Esophagus mucosa (tissue), 1 donor: ENCODE measurements around the gene BIVM. TPM values are rescaled to one million over a fixed set of nuclear protein-coding genes. Genes with fewer than 3 reads are reported as not detected.

Source experiments
- ATAC-seq: fragments of 200-7000 bp; cut with Tn5 transposase; one replicate; pipeline ENCODE4 v1.9.1; 2020
- total RNA-seq: library from RNA; stranded (reverse); gene quantifications from one replicate; pipeline ENCODE4 v1.2.4, GENCODE V29; 2023
- donor health status: DM: yes; HTN: yes; CAD: no.

Gene BIVM
- total RNA-seq, 1 donor from 2014 or later = 5.5 TPM

DNA sequence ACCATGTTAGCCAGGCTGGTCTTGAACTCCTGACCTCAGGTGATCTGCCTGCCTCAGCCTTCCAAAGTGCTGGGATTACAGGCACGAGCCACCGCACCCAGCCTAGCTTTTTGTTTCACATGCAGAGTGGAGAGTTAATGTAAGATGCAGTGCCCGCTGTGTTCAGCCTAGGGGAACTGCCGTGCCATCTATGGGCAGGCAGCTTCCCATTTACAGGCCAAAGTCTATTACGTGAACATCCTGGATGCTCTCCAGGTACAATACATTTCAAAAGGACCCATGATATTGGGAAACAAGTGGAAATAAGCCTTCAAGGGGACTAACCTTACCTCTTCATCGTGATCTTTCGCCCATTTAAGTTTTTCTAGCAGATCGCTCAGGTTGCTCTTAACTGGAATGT is 10.2 kb upstream of the BIVM start:
- ATAC-seq = no peak

DNA sequence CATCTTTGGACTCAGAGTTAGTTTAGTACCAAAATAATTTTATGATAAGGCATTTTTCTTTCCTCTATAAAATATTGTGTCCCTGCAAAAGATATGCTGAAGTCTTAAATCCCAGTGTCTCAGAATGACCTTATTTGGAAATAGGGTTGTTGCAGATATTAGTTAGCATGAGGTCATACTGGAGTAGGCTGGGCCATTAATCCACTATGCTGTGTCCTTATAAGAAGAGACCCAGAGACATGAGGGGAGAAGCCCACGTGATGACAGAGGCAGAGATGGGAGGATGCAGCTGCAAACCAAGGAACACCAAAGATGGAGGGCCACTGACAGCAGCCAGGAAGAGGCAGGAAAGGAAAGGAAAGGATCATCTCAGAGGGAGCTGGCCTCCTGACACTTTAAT is 6.5 kb upstream of the BIVM start:
- ATAC-seq = no peak

DNA sequence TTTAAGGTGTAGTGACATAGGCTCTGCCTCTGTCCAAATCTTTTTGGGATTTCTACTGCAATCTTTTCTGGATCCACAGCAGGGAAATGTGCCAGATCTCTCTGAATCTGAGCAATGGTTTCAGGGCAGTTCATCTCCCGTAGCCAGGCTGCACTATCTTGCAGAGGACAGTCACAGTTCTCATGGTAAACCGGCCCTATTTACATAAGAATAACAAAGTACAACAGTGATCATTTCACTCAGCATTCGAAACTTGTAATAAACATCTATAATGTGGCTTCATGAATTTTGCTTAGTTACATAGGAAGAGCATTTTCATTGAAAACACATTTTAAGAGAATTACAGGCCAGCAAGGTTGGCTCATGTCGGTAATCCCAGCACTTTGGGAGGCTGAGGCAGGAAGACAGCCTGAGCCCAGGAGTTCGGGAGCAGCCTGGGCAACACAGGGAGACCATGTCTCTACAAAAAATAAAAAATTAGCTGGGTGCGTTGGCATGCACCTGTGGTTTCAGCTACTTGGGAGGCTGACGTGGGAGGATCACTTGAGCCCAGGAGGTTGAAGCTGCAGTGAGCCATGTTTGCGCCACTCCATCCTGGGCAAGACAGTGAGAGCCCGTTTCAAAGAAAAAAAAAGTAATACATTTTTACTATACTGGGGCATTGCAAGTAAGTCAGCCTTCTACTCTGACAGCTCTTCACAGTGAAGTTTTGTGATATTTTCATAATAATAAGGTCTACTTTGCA is 5.1 kb upstream of the BIVM start:
- no peak for ATAC-seq

DNA sequence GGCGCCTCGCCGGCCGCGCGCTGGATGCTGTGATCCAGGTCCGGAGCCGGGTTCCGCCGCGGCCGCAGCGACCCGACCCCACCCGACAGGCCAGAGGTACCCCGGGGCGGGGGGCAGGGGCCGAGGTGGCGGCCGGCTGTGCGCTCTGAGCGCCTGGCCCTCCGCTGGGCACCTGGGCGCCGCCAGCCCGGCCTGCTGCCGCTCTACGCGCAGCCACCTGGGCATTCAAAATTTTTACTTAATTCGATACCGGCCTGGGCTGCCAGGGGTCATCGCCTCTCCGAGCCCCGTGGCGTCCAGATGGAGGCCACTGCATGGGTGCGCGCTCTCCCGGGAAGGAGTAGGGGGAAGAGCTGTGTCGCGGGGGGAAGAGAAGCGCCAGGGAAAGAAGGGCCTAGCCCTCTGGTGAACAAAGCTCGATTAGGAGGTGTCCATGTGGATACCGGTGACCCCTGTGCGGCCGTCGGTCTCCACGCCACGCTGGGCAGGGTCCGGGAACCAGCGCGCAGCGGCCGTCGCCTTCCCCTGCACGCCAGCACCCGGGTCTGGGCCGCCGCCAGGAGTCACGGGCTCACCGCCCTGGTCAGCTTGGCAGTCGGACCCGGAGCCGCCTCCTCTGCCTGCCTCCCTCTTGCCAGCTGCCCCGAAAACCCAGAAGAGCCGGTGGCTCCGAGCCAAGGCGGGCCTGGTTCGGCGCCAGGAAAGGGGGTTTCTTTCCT is 666 bp downstream of the BIVM start:
- ATAC-seq = peak; percentile 29

DNA sequence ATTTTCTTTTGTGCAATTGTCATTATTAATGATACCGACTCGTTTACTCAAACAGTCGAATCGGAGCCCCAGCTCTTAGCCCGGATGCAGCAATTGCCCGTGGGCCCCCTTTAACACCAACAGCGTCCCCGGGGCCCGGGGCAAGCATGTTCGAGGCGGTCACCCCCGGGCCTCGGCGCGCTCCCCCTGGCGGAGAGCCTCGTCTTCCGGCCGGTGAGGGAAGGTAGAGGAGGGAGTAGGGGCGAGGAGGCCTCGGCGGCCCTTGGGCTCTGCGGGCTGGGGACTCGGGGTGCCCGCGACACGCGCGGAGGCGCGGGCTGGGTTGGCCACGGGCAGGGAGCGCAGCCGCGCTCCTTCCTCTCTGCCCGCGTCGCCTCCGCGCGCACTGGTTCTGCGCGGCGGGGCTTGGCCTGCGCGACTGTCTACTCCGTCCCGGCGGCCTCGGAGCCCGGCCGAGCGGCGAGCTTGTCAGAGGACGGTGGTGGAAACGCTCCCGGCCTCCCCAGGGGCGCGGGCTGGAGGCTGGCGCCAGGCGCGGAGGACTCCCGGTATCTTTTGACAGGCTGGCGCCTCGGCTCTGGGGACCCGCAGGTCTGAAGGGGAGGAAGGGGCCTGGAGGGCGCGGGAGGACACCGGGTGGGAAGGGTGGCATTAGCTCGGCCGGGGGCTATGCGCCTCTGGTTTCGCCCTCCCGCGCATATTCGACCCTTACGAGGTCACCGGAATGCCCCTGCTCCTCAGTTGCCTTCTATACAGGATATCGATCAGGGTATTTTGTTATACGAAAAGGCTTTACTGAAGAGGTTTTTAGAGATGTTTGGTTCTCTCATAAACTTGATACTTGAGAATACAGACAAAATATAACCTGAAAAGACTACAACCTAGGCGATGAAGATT is 1.5 kb downstream of the BIVM start:
- ATAC-seq = peak; percentile 81

DNA sequence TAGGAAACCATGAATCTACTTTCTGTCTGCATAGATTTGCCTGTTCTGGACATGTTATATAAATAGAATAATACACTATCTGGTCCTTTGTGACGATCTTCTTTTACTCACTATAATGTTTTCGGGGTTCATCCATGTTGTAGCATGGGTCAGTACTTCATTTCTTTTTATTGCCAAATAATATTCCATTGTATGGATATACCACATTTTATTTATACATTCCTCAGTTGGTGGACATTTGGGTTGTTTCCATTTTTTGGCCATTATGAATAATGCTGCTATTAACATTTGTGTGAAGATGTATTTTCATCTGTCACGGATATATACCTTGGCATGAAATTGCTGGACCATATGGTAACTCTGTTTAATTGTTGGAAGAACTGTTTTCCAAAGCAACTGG is 6.8 kb downstream of the BIVM start:
- ATAC-seq = no peak

DNA sequence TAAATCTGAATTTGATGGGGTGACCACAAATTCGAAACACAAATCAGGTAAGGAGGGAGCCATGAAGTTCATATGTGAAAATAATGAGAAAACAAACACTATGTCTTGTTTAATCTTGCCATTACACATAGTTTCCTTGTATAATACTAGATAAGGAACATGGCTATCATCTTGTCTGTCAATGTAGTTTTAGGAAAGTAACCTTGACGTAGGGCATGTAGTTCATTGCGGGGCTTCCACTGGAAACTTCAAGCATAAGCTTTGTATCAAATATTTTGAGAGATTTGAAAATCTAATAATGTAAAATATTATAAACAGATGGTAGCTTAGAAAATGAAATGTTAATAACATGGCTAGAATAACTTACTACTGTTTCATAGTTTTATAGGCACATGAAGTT is 8.8 kb downstream of the BIVM start:
- ATAC-seq = no peak

DNA sequence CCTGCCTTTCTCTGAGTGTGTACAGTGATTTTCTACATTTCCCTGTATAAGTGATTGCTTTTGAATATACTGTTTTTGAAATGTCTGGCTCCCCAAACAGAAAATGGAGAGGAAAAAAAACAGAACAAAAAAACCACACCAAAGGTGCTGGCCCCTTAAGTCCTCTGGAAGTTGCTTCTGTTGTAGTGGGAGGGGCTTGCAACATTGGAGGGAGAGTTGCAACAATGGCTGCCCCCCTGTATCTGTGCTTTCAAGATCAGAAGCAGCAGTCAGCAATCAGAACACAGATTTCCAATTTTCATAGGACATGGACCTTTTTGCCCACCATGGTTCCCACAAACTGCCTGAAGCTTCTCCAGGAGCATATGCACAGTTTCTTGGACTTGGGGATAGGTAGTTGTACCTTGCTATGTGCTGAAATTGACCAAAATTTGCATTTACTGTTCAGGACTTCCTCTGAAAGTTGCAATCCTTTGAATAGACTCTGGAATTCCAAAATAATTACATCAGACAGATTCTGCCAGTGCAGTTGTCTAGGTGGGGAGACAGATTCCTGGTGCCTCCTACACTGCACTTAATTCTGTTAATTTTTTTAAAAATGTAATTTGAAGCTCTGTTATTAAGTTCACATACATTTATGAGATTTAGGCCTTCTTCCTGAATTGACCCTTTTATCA is 13.8 kb downstream of the BIVM start:
- no peak for ATAC-seq

DNA sequence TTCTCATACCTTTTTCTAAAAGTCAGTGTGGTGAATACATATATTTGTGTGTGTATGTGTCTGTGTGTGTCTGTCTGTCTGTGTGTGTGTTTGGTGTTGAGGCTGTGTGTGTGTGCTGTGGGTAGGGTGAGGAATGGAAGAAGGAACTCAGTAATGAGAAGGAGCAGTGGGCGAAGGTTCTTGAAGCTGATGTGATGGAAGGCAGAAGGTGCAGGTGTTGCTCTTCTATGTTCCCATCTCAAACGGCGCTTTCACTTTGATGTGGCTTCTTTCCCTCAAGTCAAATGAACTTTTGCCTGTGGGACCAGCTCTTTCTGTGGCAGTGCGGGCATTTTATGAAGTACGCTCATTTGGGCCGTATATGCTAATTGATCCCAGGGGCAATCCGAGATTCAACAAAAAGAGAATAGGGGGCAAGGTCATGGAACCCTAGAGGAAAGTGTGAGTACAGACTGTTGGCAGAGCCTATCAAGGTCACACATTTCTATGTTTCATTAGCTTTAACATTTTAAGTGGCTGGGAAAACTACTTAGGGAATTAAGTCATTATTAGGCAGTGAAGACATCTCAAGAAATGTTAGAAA is 15.2 kb downstream of the BIVM start:
- ATAC-seq = no peak

DNA sequence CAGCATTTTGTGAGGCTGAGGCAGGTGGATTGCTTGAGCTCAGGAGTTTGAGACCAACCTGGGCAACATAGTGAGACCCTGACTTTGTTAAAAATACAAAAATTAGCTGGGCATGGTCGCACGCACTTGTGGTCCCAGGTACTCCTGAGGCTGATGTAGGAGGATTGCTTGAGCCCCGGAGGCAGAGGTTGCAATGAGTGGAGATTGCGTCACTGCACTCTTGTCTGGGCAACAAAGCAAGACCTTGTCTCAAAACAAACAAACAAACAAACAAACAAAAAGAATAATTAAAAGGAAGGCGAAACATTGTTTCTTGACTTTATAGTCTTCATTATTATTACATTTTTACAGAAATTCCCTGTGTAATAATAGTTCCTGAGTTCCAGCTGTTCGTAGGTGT is 15.9 kb downstream of the BIVM start:
- ATAC-seq = no peak

DNA sequence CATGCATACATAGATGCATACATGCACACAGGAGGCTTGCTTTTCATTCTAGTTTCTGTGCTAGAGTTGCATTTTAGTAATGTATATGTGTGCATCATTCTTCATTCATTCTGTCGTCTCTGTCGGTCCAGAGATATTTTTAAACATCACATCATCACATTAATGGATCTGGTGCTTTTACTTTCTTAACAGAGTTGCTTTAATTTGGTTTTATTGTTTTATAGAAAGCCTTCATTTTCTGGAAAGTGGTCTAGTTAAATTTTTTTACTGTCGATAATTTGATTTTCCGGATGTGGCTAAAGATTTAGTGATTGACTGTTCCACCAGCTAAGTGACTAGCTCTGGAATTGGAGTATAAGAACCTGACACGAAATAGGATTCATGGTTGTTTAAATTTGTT is 16.9 kb downstream of the BIVM start:
- no peak for ATAC-seq

DNA sequence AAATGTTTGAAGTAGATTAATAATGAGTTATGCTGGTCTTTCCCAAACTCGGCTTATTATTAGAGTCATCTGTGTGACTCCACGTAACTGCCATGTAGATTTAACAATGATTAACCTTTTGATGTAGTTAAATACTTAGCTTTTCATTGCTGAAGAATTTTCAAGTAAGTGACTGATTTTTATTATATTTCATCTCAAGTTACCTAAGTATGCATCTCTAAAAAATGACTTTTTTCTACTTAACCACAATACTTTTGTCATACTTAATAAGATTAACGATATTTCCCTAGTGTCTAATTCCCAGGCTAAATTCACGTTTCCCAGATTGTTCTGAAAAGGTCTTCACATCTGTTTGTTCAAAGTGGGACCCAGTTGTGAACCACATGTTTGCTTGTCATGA is 17.8 kb downstream of the BIVM start:
- no peak for ATAC-seq

DNA sequence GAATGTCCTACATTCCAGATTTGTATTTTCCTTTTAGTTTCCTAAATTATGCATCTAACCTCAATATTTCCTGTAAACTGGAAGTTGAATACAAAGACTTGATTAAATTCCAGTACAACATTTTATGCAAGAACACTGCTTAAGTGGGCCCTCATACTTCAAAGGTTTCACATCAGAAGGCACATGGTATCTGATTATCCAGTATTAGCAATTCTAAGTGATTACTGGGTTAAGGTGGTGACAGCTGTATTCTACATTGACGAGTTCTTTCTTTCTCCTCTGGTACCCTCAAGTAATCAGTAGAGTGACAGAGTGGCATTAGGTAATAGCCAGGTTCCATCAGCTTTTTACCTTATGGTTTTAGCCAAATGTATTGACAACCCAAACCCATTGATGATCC is 18.3 kb downstream of the BIVM start:
- no peak for ATAC-seq

DNA sequence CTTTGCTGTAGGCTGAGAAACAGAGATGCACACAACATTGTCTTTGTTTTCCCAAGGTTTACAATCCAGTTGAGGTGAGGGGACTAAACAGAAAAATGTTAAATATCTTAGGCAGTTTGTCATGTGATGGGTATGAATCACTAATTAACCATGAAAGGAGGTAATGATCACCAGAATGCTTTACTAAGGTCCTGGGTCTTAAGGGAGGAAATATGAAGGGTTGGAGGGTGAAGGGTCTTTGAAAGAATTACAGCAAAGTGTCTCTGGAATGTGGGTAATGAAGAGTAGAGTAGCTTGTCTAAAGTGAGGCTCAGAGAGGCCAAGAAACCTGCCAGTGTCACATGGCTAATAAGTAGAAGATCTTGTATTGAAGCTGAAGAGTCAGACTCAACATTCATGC is 19.0 kb downstream of the BIVM start:
- no peak for ATAC-seq

DNA sequence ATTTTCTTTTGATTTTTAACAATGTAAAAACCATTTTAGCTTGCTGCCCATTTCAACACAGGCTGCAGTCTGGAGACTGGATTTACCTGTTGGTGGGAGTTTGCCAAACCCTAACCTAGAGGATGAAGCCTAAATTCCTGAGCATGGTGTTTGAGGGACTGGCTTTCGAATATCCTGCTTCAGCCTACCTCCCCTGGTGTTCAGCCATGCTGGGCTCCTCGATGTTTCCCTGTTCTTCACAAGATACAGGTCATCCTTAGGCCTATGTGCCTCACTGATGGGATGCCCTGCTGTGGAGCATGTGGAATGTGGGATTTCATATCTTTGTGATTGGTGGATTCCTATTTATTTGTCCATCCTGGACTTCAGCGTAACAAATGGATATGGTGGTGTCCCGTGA is 26.5 kb downstream of the BIVM start:
- no peak for ATAC-seq

DNA sequence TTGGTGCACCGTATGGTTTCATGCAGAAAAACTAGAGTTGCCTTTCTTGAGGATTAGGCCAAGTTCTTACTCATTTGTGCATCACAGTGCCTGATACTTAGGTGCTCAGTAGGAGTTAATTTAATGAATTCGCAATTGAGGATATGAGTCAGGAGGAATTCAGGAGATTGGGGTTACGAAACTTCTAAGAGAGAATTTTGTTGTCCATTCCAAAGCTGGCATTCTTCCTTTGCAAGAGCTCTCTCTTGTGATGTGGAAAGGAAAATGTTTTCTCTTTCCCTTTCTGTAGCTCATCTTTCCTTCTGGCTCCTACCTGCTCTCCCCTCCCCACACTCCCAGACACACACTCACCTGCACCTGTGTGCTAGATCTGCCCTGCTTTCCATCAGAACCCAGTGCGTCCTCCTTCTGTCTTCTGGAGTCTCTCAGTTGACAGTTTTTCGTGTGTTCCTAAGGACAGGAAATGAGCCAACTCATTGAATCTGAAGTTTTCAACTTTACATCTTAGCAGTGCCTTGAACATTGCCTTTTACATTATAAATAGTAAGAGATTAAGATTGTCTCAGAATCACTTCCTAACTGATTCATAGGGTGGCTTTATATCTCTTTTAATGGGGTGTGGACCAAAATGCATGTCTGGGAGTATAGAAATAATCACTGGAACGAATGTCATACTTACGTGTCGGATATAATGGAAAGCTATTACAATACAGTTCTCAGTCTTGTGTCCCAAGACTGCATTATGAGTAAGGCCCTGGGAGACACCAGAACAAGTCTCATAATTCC is 27.2 kb downstream of the BIVM start:
- ATAC-seq = peak; percentile 91

DNA sequence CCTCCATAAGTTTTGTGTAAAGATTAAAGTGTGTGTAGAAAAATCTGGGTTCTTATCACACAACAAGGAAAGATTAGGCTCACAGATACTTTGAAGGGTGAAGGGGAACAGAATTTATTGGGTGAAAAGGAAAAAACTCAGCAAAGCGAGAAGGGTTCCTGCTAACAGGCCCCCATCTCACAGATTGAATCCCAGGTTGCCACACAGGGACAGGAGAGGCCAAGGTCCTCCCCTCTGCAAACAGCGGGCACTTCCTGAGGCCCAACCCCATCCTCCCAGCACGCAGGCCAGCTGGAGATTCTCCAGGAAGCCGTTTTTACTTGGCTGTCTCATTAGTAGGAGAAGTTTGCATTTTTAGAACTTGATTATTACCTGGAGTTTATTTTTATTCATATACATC is 31.7 kb downstream of the BIVM start:
- ATAC-seq = no peak

DNA sequence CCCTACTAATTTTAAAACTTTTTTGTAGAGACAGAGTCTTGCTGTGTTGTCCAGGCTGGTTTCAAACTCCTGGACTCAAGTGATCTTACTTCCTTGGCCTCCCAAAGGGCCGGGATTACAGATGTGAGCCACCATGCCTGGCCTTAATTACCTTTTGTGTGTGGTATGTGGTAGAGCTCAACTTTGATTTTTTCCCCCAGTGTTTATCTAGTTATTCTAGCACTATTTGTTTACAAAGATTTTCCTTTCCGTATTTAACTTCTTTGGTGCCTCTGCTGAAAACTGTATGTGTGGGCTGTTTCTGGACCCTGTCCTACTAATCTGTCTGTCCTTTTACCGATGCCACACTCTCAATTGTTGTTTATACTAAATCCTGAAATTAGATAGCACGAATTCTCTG is 37.6 kb downstream of the BIVM start:
- no peak for ATAC-seq

DNA sequence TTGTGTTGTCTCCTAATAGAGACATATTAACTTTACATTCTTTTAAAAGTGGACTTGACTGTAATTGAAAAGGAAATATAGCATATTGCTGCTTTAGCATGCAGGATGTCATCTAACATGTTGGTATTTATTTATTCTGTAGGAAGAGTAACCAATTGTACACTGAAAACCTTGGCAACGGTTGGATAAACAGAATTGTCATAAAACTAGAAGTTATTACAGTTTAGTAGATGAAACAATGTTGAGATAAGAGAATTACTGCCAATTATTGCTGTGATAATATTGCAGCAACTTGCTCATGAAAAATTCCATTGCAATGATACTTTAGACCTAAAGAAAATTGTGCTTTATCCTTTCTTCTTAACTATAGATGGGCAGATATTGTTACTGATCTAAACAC is 39.4 kb downstream of the BIVM start:
- no peak for ATAC-seq

DNA sequence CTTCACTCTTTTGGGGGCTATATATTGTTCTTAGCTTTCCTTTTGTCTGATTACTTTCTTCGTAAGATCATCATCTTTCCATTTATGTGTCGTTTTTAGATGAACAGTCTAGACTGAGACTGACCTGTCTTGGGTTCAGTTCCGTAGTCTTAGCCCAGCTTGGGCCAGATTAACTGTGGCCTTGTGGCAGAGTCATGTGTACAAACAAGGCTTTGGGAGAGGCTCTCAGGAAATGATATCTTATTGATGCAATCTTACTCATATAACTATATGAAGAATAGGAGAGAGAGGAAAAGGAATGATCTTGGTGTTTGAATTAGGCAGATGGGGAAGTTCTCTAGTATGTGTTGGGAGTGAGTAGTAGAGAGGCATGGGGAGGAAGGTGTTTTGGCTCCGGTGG is 40.1 kb downstream of the BIVM start:
- no peak for ATAC-seq

DNA sequence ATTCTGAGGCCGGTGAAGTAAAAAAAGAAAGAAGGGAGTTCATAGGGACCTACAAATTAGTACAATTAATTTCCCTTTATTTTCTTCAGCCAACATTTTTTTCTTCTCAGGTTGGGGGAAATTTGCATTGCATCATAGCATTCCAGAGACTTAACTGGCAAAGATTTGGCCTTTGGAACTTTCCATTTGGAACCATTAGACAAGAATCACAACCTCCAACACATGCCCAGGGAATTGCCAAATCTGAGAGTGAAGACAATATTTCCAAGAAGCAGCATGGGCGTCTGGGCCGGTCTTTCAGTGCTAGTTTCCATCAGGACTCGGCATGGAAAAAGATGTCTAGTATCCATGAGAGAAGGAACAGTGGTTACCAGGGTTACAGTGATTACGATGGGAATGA is 40.5 kb downstream of the BIVM start:
- ATAC-seq = no peak

DNA sequence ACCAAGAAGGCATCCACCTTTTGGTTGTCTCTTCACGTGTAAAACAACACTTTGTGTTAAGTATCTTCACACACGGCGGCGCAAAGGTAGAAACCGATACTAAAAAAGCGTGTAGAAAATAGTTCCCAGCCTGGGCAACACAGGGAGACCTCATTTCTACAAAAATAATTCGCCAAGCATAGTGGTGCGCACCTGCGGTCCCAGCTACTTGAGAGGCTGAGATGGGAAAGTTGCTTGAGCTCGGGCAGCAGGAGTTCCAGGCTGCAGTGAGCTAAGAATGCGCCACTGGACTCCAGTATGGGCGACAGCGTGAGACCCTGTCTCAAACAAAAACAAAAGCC is 46.3 kb downstream of the BIVM start:
- no peak for ATAC-seq
